DMS 273 (cell line): ENCODE results near the gene SLC26A4.

Experiments used
- DNase-seq: peaks from one replicate; lab custom pipeline; 2025; ENCODE audit not compliant: unreplicated experiment; lab: John Stamatoyannopoulos, UW

Gene SLC26A4

GRCh38 chr7:107659666-107660065 is 962 bp upstream of the SLC26A4 start:
- no peak for DNase-seq

GRCh38 chr7:107661081-107661864 is 645 bp downstream of the SLC26A4 start:
- DNase-seq, result peak; percentile 92

- DNase-seq, result no peak
Measured at GRCh38 chr7:107661865-107662379, 1.3 kb downstream of the SLC26A4 start.

GRCh38 chr7:107663196-107663595 is 2.6 kb downstream of the SLC26A4 start:
- peak; percentile 38 for DNase-seq

- no peak for DNase-seq
Measured at GRCh38 chr7:107666790-107667189, 6.2 kb downstream of the SLC26A4 start.

- no peak for DNase-seq
Measured at GRCh38 chr7:107667341-107667740, 6.7 kb downstream of the SLC26A4 start.

GRCh38 chr7:107668296-107668695 is 7.7 kb downstream of the SLC26A4 start:
- no peak for DNase-seq

- no peak for DNase-seq
Measured at GRCh38 chr7:107672183-107672582, 11.6 kb downstream of the SLC26A4 start.

- no peak for DNase-seq
Measured at GRCh38 chr7:107676249-107676648, 15.6 kb downstream of the SLC26A4 start.

GRCh38 chr7:107678110-107678753 is 17.6 kb downstream of the SLC26A4 start:
- no peak for DNase-seq

- no peak for DNase-seq
Measured at GRCh38 chr7:107680478-107680877, 19.9 kb downstream of the SLC26A4 start.

- no peak for DNase-seq
Measured at GRCh38 chr7:107682886-107683285, 22.3 kb downstream of the SLC26A4 start.

- no peak for DNase-seq
Measured at GRCh38 chr7:107684287-107684686, 23.7 kb downstream of the SLC26A4 start.

GRCh38 chr7:107684947-107685463 is 24.4 kb downstream of the SLC26A4 start:
- no peak for DNase-seq

- DNase-seq, result no peak
Measured at GRCh38 chr7:107686816-107687387, 26.3 kb downstream of the SLC26A4 start.

- no peak for DNase-seq
Measured at GRCh38 chr7:107687656-107688055, 27.0 kb downstream of the SLC26A4 start.

- DNase-seq, result no peak
Measured at GRCh38 chr7:107689553-107689952, 28.9 kb downstream of the SLC26A4 start.

GRCh38 chr7:107690084-107690483 is 29.5 kb downstream of the SLC26A4 start:
- DNase-seq, result no peak

- no peak for DNase-seq
Measured at GRCh38 chr7:107690611-107691010, 30.0 kb downstream of the SLC26A4 start.

- peak; percentile 51 for DNase-seq
Measured at GRCh38 chr7:107691716-107692115, 31.1 kb downstream of the SLC26A4 start.

- no peak for DNase-seq
Measured at GRCh38 chr7:107692501-107692900, 31.9 kb downstream of the SLC26A4 start.

- DNase-seq, result no peak
Measured at GRCh38 chr7:107693396-107693795, 32.8 kb downstream of the SLC26A4 start.
